Activated CD8-positive, alpha-beta memory T cell treated with anti-CD3 and anti-CD28 coated beads, Interleukin-2, amount 50 U/mL, for 48 hours (primary cell): Measurements from ENCODE around the gene TSC1.

Source experiments
- DNase-seq: peaks from one replicate; pipeline ENCODE4 v3.0.0-alpha.2; 2020

The TSC1 gene

GRCh38 chr9:132886334-132886725, 58.1 kb downstream of the TSC1 start:
- no peak for DNase-seq

- no peak for DNase-seq
Observed at GRCh38 chr9:132885720-132886333, 58.6 kb downstream of the TSC1 start.

- DNase-seq, result no peak
Observed at GRCh38 chr9:132883349-132884294, 60.8 kb downstream of the TSC1 start.

- DNase-seq, result no peak
Observed at GRCh38 chr9:132882616-132883015, 61.8 kb downstream of the TSC1 start.

- DNase-seq, result no peak
Observed at GRCh38 chr9:132881826-132882225, 62.6 kb downstream of the TSC1 start.

GRCh38 chr9:132880324-132880661, 64.1 kb downstream of the TSC1 start:
- DNase-seq, result no peak

GRCh38 chr9:132879457-132880323, 64.7 kb downstream of the TSC1 start:
- DNase-seq, result no peak

GRCh38 chr9:132878695-132879456, 65.5 kb downstream of the TSC1 start, which contains the start of gene SPACA9:
Gene SPACA9 (plus strand): TSS chr9:132878898. CDS start chr9:132883948, 5,050 bp downstream.
- DNase-seq, result peak; percentile 67

- DNase-seq, result peak; percentile 93
Observed at GRCh38 chr9:132877824-132878694, 66.4 kb downstream of the TSC1 start, which contains the start of gene AK8. Gene AK8 (minus strand): TSS chr9:132878284. CDS start chr9:132878255, 29 bp downstream.

GRCh38 chr9:132877458-132877823, 67.0 kb downstream of the TSC1 start:
- DNase-seq, result no peak

- DNase-seq, result no peak
Observed at GRCh38 chr9:132876849-132877248, 67.6 kb downstream of the TSC1 start.

- DNase-seq, result no peak
Observed at GRCh38 chr9:132875159-132875558, 69.3 kb downstream of the TSC1 start.

- no peak for DNase-seq
Observed at GRCh38 chr9:132873403-132873802, 71.0 kb downstream of the TSC1 start.

GRCh38 chr9:132869266-132869665, 75.2 kb downstream of the TSC1 start:
- DNase-seq, result no peak

GRCh38 chr9:132866898-132867297, 77.5 kb downstream of the TSC1 start:
- no peak for DNase-seq

- DNase-seq, result no peak
Observed at GRCh38 chr9:132864691-132865090, 79.7 kb downstream of the TSC1 start.

GRCh38 chr9:132864277-132864676, 80.1 kb downstream of the TSC1 start:
- DNase-seq, result no peak

GRCh38 chr9:132863096-132863495, 81.3 kb downstream of the TSC1 start:
- no peak for DNase-seq

- no peak for DNase-seq
Observed at GRCh38 chr9:132862533-132862932, 81.9 kb downstream of the TSC1 start.

- DNase-seq, result no peak
Observed at GRCh38 chr9:132861666-132862065, 82.8 kb downstream of the TSC1 start.

GRCh38 chr9:132858751-132859150, 85.7 kb downstream of the TSC1 start:
- DNase-seq, result no peak
